GM19468 (cell line): ENCODE measurements around the gene ENAH.
A peak's percentile ranks its signal among the peaks of the same experiment; 100 is the strongest.
"Not testable (repeated sequence)": the region's sequence is repeated elsewhere in the genome, so short reads cannot be mapped to it uniquely, and the experiment has no call there.

ENCODE experiments used
- ATAC-seq: cut with Tn5 transposase; IDR thresholded peaks from one replicate; pipeline ENCODE4 v1.9.1; 2021; ENCODE audit warnings: mild to moderate bottlenecking, moderate library complexity, moderate number of reproducible peaks; ENCODE audit not compliant: unreplicated experiment; ENCODE audit errors: extremely low read depth

The ENAH gene

GRCh38 chr1:225479996-225480720 lies 172.8 kb downstream of the ENAH start:
- no peak for ATAC-seq

GRCh38 chr1:225479341-225479740 lies 173.6 kb downstream of the ENAH start:
- no peak for ATAC-seq

GRCh38 chr1:225477296-225477911 lies 175.5 kb downstream of the ENAH start:
- no peak for ATAC-seq

- ATAC-seq, result no peak
Observed at GRCh38 chr1:225476538-225476988, 176.4 kb downstream of the ENAH start.

GRCh38 chr1:225476100-225476511 lies 176.8 kb downstream of the ENAH start:
- ATAC-seq, result no peak

- ATAC-seq, result no peak
Observed at GRCh38 chr1:225474986-225475820, 177.7 kb downstream of the ENAH start.

- ATAC-seq, result no peak
Observed at GRCh38 chr1:225474439-225474985, 178.4 kb downstream of the ENAH start.

GRCh38 chr1:225473676-225474438 lies 179.1 kb downstream of the ENAH start:
- not testable (repeated sequence) for ATAC-seq

- ATAC-seq, result not testable (repeated sequence)
Observed at GRCh38 chr1:225473266-225473665, 179.7 kb downstream of the ENAH start.

GRCh38 chr1:225471453-225472301 lies 181.2 kb downstream of the ENAH start:
- no peak for ATAC-seq

- no peak for ATAC-seq
Observed at GRCh38 chr1:225471109-225471452, 181.8 kb downstream of the ENAH start.

GRCh38 chr1:225470211-225471108 lies 182.5 kb downstream of the ENAH start:
- ATAC-seq, result no peak

GRCh38 chr1:225469051-225469450 lies 183.9 kb downstream of the ENAH start:
- no peak for ATAC-seq

GRCh38 chr1:225468270-225469020 lies 184.5 kb downstream of the ENAH start:
- no peak for ATAC-seq

GRCh38 chr1:225467193-225468020 lies 185.5 kb downstream of the ENAH start:
- ATAC-seq, result peak; percentile 96

GRCh38 chr1:225466848-225467192 lies 186.1 kb downstream of the ENAH start:
- no peak for ATAC-seq
